Measurements from ENCODE around the gene OCIAD1.
"Not testable (repeated sequence)": the region's sequence is repeated elsewhere in the genome, so short reads cannot be mapped to it uniquely, and the experiment has no call there.

Gene OCIAD1, protein sequence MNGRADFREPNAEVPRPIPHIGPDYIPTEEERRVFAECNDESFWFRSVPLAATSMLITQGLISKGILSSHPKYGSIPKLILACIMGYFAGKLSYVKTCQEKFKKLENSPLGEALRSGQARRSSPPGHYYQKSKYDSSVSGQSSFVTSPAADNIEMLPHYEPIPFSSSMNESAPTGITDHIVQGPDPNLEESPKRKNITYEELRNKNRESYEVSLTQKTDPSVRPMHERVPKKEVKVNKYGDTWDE

GRCh38 chr4:48830706-48831531, at the start of gene OCIAD1:
Gene OCIAD1 (plus strand): TSS chr4:48831088. CDS start chr4:48832625, 1,537 bp downstream.
- peak; percentile 97 for DNase-seq

- DNase-seq, result no peak
Observed at GRCh38 chr4:48781968-48782367, 48.9 kb upstream of the OCIAD1 start.

GRCh38 chr4:48785302-48785701, 45.6 kb upstream of the OCIAD1 start:
- no peak for DNase-seq

DNA sequence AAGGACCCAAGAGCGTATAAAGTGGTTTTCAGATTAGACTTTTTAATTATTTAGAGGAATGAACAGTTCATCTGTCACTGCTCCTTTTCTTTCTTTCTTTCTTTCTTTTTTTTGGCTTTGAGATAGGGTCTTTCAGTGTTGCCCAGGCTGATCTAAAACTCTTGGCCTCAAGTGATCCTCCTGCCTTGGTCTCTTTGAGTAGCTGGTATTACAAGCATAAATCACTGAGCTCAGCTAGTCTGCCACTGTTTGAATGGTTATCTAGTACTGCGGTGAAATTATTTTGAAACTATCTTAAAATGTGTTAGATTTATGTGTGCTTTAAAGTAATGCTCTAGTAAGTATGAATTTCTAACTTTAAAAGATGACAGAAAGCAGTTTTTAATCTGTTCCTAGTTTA, 44.3 kb upstream of the OCIAD1 start:
- DNase-seq, result no peak

- no peak for DNase-seq
Observed at GRCh38 chr4:48787056-48787455, 43.8 kb upstream of the OCIAD1 start.

DNA sequence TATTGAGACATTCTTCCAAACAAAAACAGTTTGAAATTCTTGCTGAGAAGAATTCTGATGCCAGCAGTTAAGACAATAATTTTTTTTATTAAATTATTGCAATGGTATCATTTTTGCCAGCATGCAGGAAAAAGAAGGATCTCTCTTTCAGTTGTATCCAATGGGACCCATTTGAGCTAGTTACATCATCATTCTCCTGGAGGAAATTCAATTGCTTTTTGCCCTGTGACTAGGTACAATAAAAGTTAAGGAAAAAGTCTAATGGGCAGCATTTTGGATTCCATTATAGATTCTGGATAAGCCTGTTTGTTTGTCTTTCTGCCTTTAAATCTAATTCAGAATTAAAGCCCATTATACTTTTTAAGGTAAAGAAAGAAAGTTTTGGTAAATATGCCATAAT, 40.3 kb upstream of the OCIAD1 start:
- DNase-seq, result no peak

- DNase-seq, result no peak
Observed at GRCh38 chr4:48791313-48791712, 39.6 kb upstream of the OCIAD1 start.

DNA sequence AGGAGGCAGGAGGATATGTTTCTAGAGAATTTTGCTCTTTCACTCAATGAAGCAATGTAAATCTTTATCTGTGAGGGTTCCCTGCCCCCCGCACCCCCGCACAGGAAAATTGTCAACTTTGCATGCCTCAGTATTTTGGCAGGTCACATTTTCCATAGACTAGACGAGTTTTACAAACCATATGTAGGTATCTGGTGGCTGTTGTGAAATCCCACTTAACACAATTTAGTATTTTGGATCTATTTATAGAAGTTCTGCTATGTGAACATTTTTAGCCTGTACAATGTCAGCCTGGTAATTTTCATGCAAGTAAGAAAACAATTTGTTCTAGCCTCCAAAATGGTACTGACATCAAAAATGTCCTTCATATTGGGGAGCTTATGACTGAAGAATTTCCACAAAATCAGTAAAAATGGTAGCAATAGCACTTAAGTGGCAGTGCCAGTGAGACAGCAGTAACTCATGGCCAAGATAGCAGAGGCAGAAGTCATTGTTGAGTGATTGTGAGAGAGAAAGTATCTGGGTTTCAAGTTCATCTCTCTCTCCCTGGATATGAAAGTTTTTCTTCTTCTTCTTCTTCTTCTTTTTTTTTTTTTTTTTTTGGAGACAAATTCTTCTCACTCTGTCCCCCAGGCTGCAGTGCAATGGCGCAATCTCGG, 38.4 kb upstream of the OCIAD1 start:
- no peak for DNase-seq

DNA sequence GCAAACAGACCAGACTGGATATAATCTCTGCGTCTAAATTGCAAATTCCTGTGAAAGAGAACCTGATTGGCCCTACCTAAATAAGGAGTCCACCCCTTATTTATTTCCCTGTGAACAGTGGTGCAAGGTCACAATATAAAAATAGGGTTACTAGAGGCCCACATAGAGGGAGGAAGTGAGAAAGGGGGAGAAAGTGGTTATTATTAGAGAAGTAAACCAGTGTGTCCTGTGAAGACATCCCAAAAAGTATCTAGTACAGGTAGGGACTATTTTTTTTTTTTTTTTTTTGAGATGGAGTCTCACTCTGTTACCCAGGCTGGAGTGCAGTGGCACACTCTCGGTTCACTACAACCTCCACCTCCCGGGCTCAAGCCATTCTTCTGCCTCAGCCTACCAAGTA, 35.8 kb upstream of the OCIAD1 start:
- no peak for DNase-seq

GRCh38 chr4:48796191-48796926, 34.5 kb upstream of the OCIAD1 start:
- DNase-seq, result no peak

DNA sequence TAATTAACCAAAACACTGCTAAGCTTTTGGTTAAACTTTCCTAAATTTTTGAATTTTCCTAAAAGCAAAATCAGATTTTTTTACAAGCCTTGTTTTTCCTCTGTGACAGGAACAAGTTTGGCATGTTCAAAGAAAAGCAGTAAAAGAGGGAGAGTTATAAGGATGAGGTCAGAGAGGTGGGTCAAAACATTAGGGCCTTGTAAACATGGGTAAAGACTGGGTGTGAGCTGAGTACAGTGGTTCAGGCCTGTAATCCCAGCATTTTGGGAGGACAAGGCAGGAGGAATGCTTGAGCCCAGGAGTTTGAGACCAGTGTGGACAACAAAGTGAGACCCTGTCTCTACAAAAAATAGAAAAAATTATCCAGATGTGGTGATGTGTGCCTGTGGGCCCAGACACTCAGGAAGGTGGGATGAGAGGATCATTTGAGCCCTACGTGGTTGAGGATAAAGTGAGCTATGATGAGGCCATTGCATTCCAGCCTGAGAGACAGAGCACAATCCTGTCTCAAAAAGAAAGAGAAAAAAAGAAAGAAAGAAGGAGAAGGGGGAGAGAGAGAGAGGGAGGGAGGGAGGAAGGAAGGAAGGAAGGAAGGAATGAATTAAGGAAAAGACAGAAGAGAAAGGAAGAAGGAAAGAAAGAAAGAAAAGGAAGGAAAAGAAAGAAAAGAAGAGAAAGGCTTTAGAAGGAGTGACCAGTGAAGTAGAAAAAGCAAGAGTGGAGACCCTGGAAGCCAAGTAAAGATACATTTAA, 33.8 kb upstream of the OCIAD1 start:
- no peak for DNase-seq

GRCh38 chr4:48798117-48798516, 32.8 kb upstream of the OCIAD1 start:
- DNase-seq, result no peak

- no peak for DNase-seq
Observed at GRCh38 chr4:48799157-48799556, 31.7 kb upstream of the OCIAD1 start.

DNA sequence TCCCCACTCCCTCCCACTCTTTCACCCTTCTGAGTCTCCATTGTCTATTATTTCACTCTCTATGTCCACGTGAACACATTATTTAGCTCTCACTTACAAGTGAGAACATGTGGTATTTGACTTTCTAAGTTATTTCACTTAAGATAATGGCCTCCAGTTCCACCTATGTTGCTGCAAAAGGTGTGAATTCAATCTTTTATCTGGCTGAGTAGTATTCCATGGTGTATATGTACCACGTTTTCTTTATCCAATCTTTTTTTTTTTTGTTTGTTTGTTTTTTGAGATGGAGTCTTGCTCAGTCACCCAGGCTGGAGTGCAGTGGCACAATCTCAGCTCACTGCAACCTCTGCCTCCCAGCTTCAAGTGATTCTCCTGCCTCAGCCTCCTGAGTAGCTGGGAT, 30.7 kb upstream of the OCIAD1 start:
- DNase-seq, result not testable (repeated sequence)

DNA sequence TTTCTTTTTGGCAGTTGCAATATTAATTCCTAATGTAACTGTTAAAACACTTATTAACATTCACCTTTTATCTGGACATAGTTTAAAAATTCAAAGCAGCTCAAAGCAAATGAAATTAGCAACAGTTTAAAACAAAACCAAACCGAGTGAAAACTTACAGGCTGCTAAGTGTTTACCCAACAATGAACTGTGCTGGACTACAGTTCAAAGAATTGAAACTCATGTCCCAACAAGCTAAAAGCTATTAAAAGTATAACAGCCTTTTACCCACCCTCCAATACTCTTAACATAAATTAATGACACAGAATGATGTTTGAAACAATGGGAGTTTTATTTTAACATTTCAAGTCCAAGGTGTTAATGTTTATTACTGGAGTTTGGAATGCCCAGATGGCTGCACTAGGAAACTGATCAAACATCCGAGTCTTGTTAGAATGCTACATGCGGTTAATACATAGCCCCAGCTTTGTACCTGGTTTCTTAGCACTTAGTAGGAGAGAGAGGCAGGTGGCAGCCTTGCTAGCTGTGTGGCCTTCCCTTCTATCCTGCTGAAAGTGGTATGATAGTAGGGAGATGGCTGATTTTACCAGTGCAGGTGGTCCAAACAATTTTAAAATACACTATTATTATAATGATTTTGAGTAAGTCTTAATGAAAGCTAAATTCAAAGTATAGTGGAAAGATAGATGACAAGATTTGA, 29.7 kb upstream of the OCIAD1 start:
- DNase-seq, result no peak

DNA sequence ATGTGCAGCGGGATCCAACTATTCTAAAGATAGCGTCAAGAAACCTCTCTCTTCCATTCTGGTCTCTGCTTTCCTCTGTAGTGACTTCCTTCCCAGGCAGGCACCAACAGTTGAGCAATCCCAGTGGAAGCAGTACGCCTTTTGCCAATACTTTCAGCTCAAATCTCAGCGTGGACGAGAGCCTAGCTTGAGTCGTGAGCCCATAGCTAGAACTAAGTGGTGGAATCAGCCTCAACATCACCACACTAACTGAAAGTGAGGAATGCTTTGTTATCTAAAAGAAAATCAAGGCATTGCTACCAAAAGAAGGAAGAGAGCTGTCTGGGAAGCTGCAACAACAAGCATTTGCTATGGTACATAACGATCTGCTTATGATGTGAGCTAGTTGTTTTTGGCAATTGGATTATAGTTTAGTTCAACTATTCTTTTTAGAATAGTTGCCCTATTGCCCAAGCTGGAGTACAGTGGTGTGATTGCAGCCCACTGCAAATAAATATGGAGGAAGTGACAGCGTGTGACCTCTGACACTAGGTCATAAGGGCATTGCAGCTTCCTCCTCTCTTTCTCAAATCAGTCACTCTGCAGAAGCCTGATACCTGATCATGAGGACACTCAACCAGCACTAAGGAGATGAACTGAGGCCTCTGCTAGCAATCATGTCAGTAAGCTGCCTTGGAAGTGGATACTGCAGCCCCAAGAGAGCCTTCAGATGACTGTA, 26.1 kb upstream of the OCIAD1 start:
- no peak for DNase-seq

GRCh38 chr4:48812866-48813265, 18.0 kb upstream of the OCIAD1 start:
- DNase-seq, result no peak

DNA sequence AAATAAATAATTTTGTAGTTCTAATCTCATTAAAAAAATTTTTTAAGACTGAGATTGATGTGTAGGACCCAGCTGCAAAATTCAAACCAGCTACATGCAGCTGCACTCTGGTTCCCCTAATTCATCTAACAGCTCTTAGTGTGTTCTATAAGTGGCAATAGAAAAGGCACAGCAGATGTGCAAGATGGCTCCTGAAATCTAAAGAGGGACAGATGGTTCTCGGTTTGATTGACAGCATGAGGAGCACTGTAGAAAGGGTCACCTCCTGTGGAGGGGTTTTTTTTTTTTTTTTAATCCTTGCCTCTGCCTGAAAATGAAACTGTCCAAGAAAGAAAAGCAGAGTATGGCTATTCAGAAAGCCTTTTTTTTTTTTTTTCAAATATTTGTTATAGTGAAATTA, 16.9 kb upstream of the OCIAD1 start:
- DNase-seq, result no peak

DNA sequence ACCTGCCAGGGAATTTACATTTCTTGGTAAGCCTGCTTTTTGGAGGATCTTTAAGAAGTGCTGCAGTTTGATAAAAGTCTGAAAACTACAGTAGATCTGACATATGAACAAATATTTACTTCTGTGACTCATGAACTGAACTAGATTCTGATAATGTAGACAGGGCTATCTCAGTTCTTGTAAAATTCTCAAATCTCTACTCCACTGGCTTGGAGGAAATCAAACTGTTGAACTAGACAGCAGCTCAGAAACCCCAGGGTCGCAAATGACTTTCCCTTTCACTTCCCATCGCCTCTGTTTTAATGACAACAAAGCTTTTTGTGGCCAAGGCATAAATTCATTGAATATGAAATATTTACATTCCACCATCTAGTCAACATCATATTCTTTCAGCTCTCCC, 15.4 kb upstream of the OCIAD1 start:
- no peak for DNase-seq

GRCh38 chr4:48816297-48816696, 14.6 kb upstream of the OCIAD1 start:
- not testable (repeated sequence) for DNase-seq

- no peak for DNase-seq
Observed at GRCh38 chr4:48816971-48817370, 13.9 kb upstream of the OCIAD1 start.

Data from activated effector memory CD4-positive, alpha-beta T cell treated with anti-CD3 and anti-CD28 coated beads, Interleukin-2, amount 50 U/mL, for 16 hours (primary cell).